Left hindlimb (tissue), 1 donor: ENCODE measurements around the gene CH25H.
A peak's percentile ranks its signal among the peaks of the same experiment; 100 is the strongest.
"Not testable (repeated sequence)": the region's sequence is repeated elsewhere in the genome, so short reads cannot be mapped to it uniquely, and the experiment has no call there.

Experiments used
- DNase-seq: peaks from one replicate; pipeline ENCODE4 v3.0.0-alpha.2; 2018

CH25H gene

DNA sequence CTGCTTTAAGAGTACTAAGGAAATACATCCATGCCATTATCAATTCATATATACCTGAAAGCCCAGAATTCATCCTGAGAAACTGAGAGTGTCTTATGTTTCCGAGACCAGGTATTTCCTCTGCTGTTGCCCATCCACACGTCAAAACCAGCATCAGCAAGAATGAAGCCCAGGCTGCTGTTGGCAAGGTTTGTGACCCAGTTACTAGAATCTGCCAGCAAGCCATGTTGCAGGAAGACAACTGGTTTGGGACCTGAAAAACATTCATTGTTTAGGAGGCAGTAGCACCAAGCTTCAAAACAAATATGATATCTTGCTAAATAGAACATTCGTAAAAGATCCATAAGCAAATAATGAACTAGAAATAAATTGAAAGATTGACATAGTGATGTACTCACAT, 21.0 kb upstream of the CH25H start:
- DNase-seq, result no peak

GRCh38 chr10:89226891-89227290, 19.8 kb upstream of the CH25H start:
- DNase-seq, result no peak

- DNase-seq, result no peak
Measured at GRCh38 chr10:89224739-89225443, 17.8 kb upstream of the CH25H start.

DNA sequence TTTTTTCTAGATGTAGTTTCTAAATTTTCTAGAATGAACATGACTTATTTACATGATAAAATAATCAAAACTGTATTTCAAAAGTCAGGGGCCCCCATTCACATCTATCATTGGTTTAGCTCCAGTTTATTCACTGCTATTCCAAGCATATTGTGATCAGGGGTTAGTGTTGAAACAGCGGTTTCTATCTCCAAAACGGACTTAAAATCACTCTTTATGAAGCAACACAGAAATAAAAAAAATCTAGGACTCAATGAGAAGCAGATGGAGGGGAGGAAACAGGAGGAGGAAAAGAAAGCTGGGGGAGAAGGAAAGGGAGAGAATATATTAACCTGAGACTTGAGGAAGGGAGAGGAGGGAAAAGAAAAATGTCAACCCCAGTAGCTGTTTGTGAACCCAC, 14.8 kb upstream of the CH25H start:
- DNase-seq, result no peak

DNA sequence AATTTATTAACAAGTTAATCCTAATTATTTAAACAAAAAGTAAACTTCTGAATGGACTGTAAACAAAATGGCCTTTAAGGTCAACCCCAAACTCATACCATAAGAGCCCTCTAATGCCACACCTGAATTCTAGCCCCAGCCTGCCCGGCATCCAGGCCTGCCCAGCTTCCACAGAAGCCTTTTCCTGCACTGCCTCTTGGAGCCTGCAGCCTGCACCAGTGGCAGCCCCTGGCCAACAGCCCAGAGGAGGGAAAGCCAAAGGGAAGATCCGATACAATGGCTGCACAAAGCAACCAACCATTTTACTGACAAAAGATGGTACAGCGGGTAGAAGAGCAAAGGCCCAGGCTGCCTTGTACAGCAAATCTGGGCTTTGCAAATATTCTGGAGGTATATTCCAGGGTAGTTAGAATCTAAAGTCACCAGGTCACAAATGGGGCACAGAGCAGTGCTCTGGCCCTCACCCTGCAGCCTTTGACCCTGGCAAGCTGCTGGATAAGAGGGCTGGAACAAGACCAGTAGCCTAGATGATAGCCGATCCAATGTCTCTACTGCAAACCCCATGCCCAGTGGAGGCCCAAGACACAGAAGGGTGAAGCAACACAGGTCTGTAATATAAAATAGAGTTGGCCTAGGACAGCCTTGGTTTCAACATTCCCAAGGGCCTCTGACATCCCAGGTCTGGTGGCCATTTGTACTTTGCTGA, 12.5 kb upstream of the CH25H start:
- DNase-seq, result no peak

GRCh38 chr10:89217057-89217990, 10.2 kb upstream of the CH25H start:
- no peak for DNase-seq

DNA sequence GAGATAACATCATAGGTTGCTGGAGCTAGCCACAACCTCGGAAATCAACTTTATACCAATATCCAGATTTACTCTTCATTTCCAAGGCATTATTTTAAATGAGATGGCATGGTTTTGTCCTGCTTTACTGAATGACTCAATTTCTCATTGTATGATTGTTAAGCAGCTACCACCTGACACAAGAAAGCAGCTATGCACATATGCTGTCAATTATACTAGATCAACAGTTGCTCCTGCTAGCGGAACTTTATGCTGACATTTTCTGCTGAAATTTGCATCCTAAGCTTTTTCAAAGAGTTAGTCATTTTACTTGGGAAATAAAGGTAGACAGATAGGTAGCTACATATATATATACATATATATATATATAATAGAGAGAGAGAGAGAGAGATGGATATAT, 8.9 kb upstream of the CH25H start:
- DNase-seq, result no peak

- no peak for DNase-seq
Measured at GRCh38 chr10:89215511-89215910, 8.4 kb upstream of the CH25H start.

- no peak for DNase-seq
Measured at GRCh38 chr10:89214566-89215165, 7.5 kb upstream of the CH25H start.

DNA sequence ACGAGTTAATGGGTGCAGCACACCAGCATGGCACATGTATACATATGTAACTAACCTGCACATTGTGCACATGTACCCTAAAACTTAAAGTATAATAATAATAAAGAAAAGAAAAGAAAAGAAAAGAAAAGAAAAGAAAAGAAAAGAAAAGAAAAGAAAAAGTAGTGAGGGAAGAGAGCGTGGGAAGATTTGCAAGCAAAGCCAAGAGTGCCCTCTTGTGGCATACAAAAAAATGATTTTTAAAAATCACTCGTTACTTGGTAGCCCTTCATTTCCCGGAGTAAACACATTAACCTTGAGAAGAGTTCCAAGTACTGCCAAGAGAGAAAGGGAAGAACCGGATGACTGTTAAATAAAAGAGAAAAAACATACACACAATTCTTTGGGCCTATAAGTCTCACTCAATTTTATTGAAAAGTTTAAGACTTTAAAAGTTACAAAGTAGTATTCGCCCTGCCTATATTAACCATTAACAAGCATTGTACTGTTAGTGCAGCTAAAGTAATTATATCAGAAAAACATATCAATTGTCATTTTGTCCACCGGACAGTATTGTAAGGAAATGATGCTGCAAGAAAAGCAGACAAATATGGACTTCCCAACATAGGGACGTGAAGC, 6.2 kb upstream of the CH25H start:
- DNase-seq, result no peak

GRCh38 chr10:89210794-89211425, 3.8 kb upstream of the CH25H start:
- DNase-seq, result no peak

DNA sequence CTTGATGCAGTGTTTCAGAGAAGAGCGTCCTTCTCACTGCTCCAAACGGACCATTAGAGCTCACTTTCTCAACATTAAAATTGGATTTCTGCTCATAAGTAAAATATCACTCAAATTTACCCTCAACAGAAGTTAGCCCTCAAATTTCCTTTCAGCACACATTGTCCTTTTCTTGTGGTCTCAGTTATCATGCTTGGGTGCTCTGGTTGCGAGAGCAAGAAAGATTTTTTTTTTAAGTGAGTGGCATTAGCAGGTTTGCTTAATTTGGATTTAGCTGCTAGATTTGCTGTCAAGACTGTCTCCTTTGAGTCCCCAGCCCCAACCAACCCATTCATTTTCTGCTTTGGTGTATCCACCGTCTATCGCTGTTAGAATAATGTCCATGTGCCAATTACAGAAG, 2.6 kb upstream of the CH25H start:
- DNase-seq, result no peak

GRCh38 chr10:89207801-89208551, 859 bp upstream of the CH25H start:
- peak; percentile 57 for DNase-seq

GRCh38 chr10:89206402-89207180, 526 bp downstream of the CH25H start:
- DNase-seq, result peak; percentile 54

- no peak for DNase-seq
Measured at GRCh38 chr10:89204621-89205185, 2.4 kb downstream of the CH25H start.

- no peak for DNase-seq
Measured at GRCh38 chr10:89203237-89203636, 3.9 kb downstream of the CH25H start.

- DNase-seq, result no peak
Measured at GRCh38 chr10:89202033-89202425, 5.1 kb downstream of the CH25H start.

- DNase-seq, result no peak
Measured at GRCh38 chr10:89201345-89202032, 5.6 kb downstream of the CH25H start.

DNA sequence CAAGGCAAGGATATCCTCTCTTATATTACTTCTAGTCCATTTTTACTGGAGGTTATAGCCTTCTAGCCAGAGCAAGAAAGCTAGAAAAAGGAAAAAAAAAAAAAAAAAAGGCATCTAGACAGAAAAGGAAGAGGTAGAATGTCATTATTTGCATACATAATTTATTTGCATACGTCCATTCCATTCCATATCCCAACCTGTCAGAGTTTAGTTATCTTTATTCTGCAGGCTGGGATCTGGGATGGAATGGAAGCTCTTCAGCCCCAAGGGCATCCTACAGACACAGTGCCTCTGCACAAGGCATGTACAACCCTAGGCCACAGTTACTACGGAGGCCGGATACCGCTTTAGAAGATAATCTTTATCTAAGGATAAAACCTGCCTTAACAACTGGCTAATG, 9.6 kb downstream of the CH25H start:
- DNase-seq, result no peak

- DNase-seq, result not testable (repeated sequence)
Measured at GRCh38 chr10:89191301-89191700, 15.8 kb downstream of the CH25H start.
